LNCaP clone FGC (cell line): ENCODE data around the gene ADAMTS2.

ENCODE experiments used
- DNase-seq: peaks from one replicate; pipeline ENCODE4 v3.0.0-alpha.2; 2011; ENCODE audit warnings: low read depth
- H3K4me3 ChIP-seq: 2 replicates; pipeline ENCODE4 v1.5.1; 2011; ENCODE audit warnings: mild to moderate bottlenecking, low read depth, low read length, control low read depth
- CTCF ChIP-seq: IDR thresholded peaks from 2 replicates; pipeline ENCODE4 v1.5.1; 2012; ENCODE audit warnings: mild to moderate bottlenecking; ENCODE audit not compliant: control insufficient read depth, insufficient read depth; ENCODE audit errors: extremely low read depth

Gene ADAMTS2

GRCh38 chr5:179251276-179251969, 93.8 kb downstream of the ADAMTS2 start:
- H3K4me3 ChIP-seq = no peak overlapping the region
- TF ChIP-seq CTCF = no peak
- no peak for DNase-seq

- DNase-seq = no peak
- no peak overlapping the region for H3K4me3 ChIP-seq
- TF ChIP-seq CTCF = no peak
Observed at GRCh38 chr5:179250561-179251225, 94.6 kb downstream of the ADAMTS2 start.

- no peak for DNase-seq
- no peak overlapping the region for H3K4me3 ChIP-seq
- no peak for TF ChIP-seq CTCF
Observed at GRCh38 chr5:179246227-179246626, 99.0 kb downstream of the ADAMTS2 start.

GRCh38 chr5:179245031-179245430, 100.2 kb downstream of the ADAMTS2 start:
- TF ChIP-seq CTCF = no peak
- H3K4me3 ChIP-seq = no peak overlapping the region
- DNase-seq = no peak

- TF ChIP-seq CTCF = no peak
- DNase-seq = no peak
- no peak overlapping the region for H3K4me3 ChIP-seq
Observed at GRCh38 chr5:179244044-179244443, 101.2 kb downstream of the ADAMTS2 start.

GRCh38 chr5:179243333-179243732, 101.9 kb downstream of the ADAMTS2 start:
- TF ChIP-seq CTCF = no peak
- H3K4me3 ChIP-seq = no peak overlapping the region
- no peak for DNase-seq
